HT-29 (cell line): ENCODE measurements around the gene DPH1. TPM values are rescaled to one million over a fixed set of nuclear protein-coding genes. Genes with fewer than 3 reads are reported as not detected.

ENCODE experiments used
- DNase-seq: peaks from one replicate; pipeline ENCODE4 v3.0.0-alpha.2; 2015; ENCODE audit warnings: low spot score
- total RNA-seq: library from RNA; depleted of rRNA; stranded (reverse); fragments of >200 nt; shearing (Covaris generic); gene quantifications from 2 replicates; pipeline ENCODE4 v1.2.3, GENCODE V29; 2014

DPH1 gene
- total RNA-seq, 1 experiment from 2014 or later = 38.5 TPM

GRCh38 chr17:2050300-2051060 lies 20.5 kb downstream of the DPH1 start:
- peak; percentile 39 for DNase-seq

GRCh38 chr17:2051061-2051932 lies 21.3 kb downstream of the DPH1 start:
- DNase-seq = peak; percentile 29

GRCh38 chr17:2051933-2052559 lies 22.1 kb downstream of the DPH1 start:
- no peak for DNase-seq

- DNase-seq = no peak
Measured at GRCh38 chr17:2053380-2054261, 23.7 kb downstream of the DPH1 start.

- no peak for DNase-seq
Measured at GRCh38 chr17:2054262-2054511, 24.2 kb downstream of the DPH1 start.

- peak; percentile 68 for DNase-seq
Measured at GRCh38 chr17:2054512-2055291, 24.7 kb downstream of the DPH1 start, which contains the start of gene HIC1. TSS of gene HIC1 (plus strand) at chr17:2055103. CDS start at chr17:2056691, 1,588 bp downstream.

- peak; percentile 16 for DNase-seq
Measured at GRCh38 chr17:2055292-2056205, 25.6 kb downstream of the DPH1 start.

DNA sequence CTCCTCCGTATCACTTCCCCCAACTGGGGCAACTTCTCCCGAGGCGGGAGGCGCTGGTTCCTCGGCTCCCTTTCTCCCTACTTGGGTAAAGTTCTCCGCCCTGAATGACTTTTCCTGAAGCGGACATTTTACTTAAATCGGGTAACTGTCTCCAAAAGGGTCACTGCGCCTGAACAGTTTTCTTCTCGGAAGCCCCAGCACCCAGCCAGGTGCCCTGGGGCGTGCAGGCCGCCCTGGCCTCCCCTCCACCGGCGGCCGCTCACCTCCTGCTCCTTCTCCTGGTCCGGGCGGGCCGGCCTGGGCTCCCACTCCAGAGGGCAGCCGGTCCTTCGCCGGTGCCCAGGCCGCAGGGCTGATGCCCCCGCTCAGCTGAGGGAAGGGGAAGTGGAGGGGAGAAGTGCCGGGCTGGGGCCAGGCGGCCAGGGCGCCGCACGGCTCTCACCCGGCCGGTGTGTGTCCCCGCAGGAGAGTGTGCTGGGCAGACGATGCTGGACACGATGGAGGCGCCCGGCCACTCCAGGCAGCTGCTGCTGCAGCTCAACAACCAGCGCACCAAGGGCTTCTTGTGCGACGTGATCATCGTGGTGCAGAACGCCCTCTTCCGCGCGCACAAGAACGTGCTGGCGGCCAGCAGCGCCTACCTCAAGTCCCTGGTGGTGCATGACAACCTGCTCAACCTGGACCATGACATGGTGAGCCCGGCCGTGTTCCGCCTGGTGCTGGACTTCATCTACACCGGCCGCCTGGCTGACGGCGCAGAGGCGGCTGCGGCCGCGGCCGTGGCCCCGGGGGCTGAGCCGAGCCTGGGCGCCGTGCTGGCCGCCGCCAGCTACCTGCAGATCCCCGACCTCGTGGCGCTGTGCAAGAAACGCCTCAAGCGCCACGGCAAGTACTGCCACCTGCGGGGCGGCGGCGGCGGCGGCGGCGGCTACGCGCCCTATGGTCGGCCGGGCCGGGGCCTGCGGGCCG lies 26.5 kb downstream of the DPH1 start:
- DNase-seq = no peak

DNA sequence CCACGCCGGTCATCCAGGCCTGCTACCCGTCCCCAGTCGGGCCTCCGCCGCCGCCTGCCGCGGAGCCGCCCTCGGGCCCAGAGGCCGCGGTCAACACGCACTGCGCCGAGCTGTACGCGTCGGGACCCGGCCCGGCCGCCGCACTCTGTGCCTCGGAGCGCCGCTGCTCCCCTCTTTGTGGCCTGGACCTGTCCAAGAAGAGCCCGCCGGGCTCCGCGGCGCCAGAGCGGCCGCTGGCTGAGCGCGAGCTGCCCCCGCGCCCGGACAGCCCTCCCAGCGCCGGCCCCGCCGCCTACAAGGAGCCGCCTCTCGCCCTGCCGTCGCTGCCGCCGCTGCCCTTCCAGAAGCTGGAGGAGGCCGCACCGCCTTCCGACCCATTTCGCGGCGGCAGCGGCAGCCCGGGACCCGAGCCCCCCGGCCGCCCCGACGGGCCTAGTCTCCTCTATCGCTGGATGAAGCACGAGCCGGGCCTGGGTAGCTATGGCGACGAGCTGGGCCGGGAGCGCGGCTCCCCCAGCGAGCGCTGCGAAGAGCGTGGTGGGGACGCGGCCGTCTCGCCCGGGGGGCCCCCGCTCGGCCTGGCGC lies 27.3 kb downstream of the DPH1 start:
- DNase-seq = no peak

- no peak for DNase-seq
Measured at GRCh38 chr17:2057760-2058585, 28.0 kb downstream of the DPH1 start.

DNA sequence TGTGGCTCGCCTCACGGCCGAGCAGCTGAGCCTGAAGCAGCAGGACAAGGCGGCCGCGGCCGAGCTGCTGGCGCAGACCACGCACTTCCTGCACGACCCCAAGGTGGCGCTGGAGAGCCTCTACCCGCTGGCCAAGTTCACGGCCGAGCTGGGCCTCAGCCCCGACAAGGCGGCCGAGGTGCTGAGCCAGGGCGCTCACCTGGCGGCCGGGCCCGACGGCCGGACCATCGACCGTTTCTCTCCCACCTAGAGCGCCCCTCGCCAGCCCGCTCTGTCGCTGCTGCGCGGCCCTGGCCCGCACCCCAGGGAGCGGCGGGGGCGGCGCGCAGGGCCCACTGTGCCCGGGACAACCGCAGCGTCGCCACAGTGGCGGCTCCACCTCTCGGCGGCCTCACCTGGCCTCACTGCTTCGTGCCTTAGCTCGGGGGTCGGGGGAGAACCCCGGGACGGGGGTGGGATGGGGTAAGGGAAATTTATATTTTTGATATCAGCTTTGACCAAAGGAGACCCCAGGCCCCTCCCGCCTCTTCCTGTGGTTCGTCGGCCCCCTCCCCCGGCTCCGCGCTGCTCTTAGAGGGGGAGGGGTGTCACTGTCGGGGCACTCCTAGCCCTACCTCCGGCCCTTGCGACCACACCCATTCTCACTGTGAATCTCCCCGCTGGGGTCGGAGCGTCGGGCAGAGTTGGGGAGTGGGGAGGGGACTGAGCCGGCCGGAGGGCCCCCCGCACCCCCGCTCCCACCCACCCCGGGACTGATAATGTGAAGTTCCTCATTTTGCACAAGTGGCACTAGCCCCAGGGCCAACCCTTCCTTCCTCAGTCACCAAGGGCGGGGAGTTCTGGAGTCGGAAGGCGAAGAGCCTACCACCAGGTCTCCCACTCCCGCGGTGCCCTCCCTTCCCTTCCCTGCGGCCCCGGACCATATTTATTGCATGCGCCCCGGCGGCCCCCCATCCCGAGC lies 28.9 kb downstream of the DPH1 start:
- DNase-seq = peak; percentile 53

DNA sequence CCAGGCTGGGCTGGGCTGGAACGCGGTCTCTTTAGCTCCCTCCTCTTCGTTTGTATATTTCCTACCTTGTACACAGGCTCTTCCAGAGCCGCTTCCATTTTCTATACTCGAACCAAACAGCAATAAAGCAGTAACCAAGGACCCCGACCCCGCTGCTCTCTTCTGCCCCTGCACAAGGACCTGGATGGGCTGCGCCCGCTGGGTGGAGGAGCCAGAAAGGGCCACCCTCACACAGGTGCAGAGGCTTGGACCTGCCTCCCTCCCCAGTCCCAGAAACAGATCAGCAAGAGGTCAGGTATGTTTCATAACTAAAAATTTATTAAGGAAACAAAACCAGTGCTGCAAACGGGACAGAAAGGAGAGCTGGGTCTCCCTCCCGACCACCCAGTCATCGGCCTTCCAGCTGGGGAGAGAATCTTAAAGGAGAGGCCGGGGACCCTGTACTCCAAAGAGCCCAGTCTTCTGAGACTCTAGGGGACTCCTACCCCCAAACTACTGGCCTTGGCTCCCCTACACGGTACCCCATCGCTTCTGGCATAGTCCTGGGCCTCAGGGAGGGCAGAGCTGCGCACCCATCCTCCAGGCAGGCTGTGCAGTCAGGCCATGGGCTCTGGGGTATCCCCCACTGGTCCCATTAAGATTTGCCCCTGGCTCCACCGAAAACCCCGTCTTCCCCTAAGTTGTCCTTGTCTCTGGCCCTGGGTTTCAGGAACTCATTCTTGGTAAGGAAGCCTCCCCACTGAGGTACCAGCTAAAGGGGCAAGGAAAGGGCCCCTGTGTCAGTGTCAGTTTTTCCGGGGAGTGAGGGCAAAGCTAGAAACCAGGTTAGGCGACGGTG lies 29.8 kb downstream of the DPH1 start:
- no peak for DNase-seq

DNA sequence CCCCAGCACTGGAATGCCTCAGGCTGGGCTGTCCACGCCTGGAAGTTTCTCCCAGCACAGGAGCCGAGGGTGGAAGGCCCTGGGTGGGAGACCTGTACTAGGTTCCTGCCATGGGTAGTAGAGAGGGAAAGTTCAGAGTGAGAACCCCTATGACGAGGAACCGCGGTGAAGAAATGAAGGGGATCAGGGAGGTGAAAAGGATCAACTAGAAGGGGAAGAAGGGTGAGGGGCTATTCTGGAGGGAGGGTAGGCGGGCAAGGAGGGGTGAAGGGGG lies 30.4 kb downstream of the DPH1 start:
- no peak for DNase-seq

GRCh38 chr17:2060681-2061440 lies 30.9 kb downstream of the DPH1 start:
- no peak for DNase-seq
